Kidney epithelial cell (primary cell): Measurements from ENCODE around the gene FLOT2. TPM values are rescaled to one million over a fixed set of nuclear protein-coding genes. Genes with fewer than 3 reads are reported as not detected.
"Not testable (repeated sequence)": the region's sequence is repeated elsewhere in the genome, so short reads cannot be mapped to it uniquely, and the experiment has no call there.

Source experiments
- DNase-seq: peaks from one replicate; pipeline ENCODE4 v3.0.0-alpha.2; 2010; ENCODE audit warnings: low read depth
- H3K27me3 ChIP-seq: 2 replicates; pipeline ENCODE4 v1.6.0; 2011; ENCODE audit warnings: low read length; ENCODE audit not compliant: control insufficient read depth, insufficient read depth
- H3K36me3 ChIP-seq: 2 replicates; pipeline ENCODE4 v1.5.1; 2011; ENCODE audit warnings: low read length; ENCODE audit not compliant: control insufficient read depth, insufficient read depth
- H3K4me3 ChIP-seq: 2 replicates; pipeline ENCODE4 v1.5.1; 2011; ENCODE audit warnings: low read depth, mild to moderate bottlenecking, control low read depth, low read length
- total RNA-seq: library from RNA; depleted of rRNA; stranded (reverse); fragments of >200 nt; gene quantifications from 2 replicates; pipeline ENCODE4 v1.2.3, GENCODE V29; 2015
- TF ChIP-seq, protein P1 (sequence below): IDR thresholded peaks from 2 replicates; pipeline ENCODE4 v1.5.1; 2011; ENCODE audit warnings: mild to moderate bottlenecking, moderate library complexity, low read length, control low read depth, inconsistent platforms; ENCODE audit not compliant: insufficient read depth, poor library complexity, severe bottlenecking

FLOT2 gene
- total RNA-seq, 1 donor from 2014 or later = 55.5 TPM

DNA sequence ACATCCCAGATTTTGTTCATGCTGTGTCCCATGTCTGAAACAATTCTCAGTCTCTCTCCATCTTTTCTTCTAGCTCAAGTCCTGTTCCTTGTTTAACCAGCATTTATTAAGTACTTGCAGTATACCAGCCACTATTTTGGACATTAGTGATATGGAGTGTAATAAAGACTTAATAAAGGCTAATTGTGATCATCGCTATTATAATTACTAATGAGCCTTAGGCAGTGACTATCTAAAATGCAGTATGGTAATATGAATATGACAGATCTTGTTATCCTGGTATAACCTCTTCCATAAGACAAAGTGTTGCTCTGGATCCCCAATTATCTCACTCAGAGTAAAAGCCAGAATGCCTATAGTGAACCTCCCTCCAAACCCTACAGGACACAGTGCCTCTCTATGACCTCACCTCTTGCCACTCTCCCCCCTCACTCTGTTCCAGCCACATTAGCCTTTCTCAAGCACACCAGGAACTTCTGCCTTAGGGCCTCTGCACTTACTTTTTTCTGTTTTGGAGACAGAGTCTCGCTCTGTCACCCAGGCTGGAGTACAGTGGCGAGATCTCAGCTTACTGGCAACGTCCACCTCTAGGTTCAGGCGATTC, 1.8 kb upstream of the FLOT2 start:
- DNase-seq = no peak
- Histone ChIP-seq H3K4me3 (no peak overlapping the region), H3K36me3 (no peaks in the 10 kb centered on the region), H3K27me3 (no peaks in the 10 kb centered on the region)
- TF ChIP-seq, protein P1, sequence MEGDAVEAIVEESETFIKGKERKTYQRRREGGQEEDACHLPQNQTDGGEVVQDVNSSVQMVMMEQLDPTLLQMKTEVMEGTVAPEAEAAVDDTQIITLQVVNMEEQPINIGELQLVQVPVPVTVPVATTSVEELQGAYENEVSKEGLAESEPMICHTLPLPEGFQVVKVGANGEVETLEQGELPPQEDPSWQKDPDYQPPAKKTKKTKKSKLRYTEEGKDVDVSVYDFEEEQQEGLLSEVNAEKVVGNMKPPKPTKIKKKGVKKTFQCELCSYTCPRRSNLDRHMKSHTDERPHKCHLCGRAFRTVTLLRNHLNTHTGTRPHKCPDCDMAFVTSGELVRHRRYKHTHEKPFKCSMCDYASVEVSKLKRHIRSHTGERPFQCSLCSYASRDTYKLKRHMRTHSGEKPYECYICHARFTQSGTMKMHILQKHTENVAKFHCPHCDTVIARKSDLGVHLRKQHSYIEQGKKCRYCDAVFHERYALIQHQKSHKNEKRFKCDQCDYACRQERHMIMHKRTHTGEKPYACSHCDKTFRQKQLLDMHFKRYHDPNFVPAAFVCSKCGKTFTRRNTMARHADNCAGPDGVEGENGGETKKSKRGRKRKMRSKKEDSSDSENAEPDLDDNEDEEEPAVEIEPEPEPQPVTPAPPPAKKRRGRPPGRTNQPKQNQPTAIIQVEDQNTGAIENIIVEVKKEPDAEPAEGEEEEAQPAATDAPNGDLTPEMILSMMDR = no peak

DNA sequence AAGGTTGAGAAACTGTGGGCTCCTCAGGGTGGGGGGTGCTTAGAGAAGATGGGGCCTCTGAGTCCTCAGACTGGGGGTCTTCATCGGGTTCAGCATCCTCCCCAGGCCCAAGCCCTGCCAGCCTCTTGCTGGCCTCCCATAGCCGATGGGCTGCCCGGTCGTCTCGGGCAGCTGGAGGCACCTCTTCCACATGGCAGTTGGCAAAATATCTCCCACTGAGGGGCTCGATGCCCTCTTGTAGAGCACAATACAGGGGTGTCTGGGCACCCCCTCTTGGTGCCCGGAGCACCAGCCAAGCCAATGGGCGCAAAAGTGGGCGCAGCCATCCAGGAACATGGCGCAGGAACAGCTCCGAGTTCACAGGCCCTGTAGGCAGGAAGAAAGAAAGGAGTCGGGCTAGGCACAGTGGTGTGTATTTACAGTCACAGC, 1.0 kb upstream of the FLOT2 start:
- TF ChIP-seq, protein P1 = no peak
- no peak overlapping the region for H3K4me3 ChIP-seq
- H3K27me3 ChIP-seq = no peaks in the 10 kb centered on the region
- no peak for DNase-seq
- H3K36me3 ChIP-seq = no peaks in the 10 kb centered on the region

DNA sequence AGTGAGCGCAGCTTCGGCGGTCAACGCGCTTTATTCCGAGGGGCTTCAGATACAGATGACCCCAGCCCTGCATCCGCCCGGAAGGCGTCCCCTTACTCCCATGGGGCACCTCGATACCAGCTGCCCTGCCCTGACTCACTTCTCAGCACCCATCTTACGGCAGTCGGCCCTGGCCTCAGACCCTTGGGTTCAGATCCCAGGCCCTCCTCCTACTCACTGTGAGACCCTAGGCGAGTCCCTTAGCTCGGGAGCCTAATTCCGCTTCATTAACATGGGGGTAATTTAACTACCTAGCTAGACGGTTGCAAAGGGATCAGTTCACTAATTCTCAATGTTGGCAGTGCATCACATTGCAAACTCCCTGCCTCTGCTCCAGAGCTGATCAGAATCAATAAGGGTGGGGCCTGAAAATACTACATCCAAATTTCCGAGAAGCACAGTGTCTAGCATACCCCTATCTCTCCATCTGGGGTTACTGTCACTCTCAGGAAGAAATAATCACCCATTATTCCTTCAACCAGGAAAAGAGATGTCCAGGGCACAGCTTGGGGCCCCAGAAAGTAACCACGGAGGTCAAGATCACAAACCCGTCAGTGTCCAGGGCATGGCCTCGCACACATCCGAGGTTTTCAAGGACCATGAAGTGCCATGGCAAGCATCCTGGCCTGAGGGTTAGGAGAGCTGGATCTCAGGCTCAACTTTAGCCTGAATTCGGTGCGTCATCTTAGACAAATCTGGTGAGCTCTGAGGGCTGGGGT, 415 bp upstream of the FLOT2 start:
- no peak for DNase-seq
- no peaks in the 10 kb centered on the region for H3K27me3 ChIP-seq
- H3K36me3 ChIP-seq = no peaks in the 10 kb centered on the region
- H3K4me3 ChIP-seq = peak overlapping the region; percentile 85
- TF ChIP-seq, protein P1 = no peak

DNA sequence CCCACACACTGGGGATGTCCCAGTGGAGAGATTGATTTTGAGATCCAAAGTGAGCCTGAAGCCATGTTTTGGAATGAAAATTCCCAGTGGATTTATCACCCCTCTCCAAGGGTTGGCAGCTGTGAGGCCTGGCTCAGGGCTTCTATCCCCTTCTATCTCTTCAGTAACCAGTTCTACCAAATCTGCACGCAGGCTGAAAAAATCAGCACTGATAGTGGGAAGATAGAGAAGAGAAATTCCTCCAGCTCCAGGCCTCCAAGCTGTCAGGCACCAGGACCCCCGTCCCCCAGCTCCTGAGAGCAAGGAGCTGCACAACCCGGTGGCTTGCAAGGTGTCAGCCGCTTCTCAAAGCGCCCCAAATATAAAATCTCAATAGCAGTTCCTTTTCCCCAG, 1.0 kb downstream of the FLOT2 start:
- TF ChIP-seq, protein P1 = no peak
- Histone ChIP-seq H3K36me3 (no peaks in the 10 kb centered on the region), H3K4me3 (peak overlapping the region; percentile 85), H3K27me3 (no peaks in the 10 kb centered on the region)
- no peak for DNase-seq

DNA sequence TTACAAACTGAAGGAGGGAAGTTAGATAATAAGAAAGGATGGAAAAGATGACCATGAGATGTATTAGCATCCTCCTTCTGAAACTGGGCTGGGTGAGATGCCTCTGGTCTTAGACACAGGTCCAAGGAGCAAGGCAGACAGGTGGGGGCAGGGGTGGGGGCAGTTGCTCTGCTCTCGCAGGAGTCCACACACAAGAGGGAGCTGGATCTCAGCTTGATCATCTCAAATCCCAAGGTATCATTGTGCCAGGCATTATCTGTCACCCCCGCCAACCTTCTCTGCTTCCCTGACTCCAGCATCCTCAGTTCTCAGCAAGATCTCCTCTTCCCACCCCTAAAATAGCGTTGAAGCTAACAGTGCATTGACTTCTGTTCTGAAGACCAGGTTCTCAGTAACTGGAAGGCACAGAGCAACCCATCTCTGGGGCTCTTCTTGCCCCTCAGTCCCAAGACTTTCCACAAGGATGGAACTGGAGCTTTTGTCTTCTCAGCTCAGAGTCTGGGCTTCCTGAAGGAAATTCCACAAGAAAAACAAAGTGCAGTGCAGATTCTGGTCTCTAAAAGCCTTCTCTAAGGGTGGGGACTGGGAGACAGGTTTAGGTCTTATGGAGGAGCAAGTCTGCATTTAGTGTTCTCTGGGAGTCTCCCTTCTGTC, 1.6 kb downstream of the FLOT2 start:
- DNase-seq = no peak

DNA sequence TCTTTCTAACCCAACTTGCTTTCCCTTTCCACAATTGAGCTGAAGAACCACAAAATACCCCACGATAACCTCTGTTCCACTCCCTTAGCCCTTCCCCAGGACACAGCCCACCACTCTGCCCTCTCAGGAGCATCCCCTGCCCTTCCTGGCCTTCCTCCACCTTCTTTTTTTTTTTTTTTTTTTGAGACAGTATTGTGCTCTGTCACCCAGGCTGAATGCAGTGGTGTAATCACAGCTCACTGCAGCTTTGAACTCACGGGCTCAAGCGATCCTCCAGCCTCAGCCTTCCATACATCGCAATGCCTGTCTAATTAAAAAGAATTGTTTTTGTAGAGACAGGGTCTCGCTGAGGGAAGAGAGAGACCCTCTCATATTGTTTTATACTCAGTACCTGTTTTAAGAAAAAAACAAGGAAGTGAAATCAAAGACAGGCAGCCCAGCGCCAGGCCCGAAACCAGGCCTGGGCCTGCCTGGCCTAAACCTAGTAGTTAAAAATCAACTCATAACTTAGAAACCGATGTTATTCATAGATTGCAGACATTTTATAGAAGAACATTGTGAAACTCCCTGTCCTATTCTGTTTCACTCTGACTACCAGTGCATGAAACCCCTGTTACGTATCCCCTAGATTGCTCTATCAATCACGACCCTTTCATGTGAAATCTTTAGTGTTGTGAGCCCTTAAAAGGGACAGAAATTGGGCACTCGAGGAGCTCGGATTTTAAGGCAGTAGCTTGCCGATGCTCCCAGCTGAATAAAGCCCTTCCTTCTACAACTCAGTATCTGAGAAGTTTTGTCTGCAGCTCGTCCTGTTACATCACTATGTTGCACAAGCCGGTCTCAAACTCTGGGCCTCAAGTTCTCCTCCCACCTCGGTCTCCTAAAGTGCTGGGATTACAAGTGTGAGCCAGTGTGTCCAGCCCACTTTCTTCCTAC, 4.0 kb downstream of the FLOT2 start:
- H3K4me3 ChIP-seq, H3K36me3 ChIP-seq, DNase-seq, H3K27me3 ChIP-seq: not testable (repeated sequence)

More for the DNA sequence above, 1.6 kb downstream of the FLOT2 start:
- H3K36me3 ChIP-seq = no peaks in the 10 kb centered on the region
- TF ChIP-seq, protein P1 = no peak
- no peaks in the 10 kb centered on the region for H3K27me3 ChIP-seq
- H3K4me3 ChIP-seq = peak overlapping the region; percentile 85
